ENCODE results near the gene PFN3.

GRCh38 chr5:177385720-177386119 lies 14.7 kb downstream of the PFN3 start:
- TF ChIP-seq CTCF (IDR thresholded peaks at IDR 0.05) (no peak), POLR2A (IDR thresholded peaks at IDR 0.05) (no peak), POLR2AphosphoS5 (IDR thresholded peaks at IDR 0.05) (no peak)

All from stomach (tissue), 4 donors.